HG02610 (cell line): ENCODE data around the gene AEBP2.
A peak's percentile ranks its signal among the peaks of the same experiment; 100 is the strongest.
"Not testable (repeated sequence)": the region's sequence is repeated elsewhere in the genome, so short reads cannot be mapped to it uniquely, and the experiment has no call there.

ENCODE experiments used
- ATAC-seq: cut with Tn5 transposase; IDR thresholded peaks from one replicate; pipeline ENCODE4 v1.9.1; 2021; ENCODE audit warnings: mild to moderate bottlenecking, moderate library complexity; ENCODE audit not compliant: unreplicated experiment

The AEBP2 gene

GRCh38 chr12:19453961-19454360, 14.7 kb downstream of the AEBP2 start:
- no peak for ATAC-seq

- ATAC-seq, result no peak
Measured at GRCh38 chr12:19454837-19455236, 15.5 kb downstream of the AEBP2 start.

- no peak for ATAC-seq
Measured at GRCh38 chr12:19456176-19456575, 16.9 kb downstream of the AEBP2 start.

- ATAC-seq, result no peak
Measured at GRCh38 chr12:19457561-19457960, 18.3 kb downstream of the AEBP2 start.

GRCh38 chr12:19458733-19459132, 19.4 kb downstream of the AEBP2 start:
- ATAC-seq, result no peak

GRCh38 chr12:19461999-19462398, 22.7 kb downstream of the AEBP2 start:
- no peak for ATAC-seq

GRCh38 chr12:19462406-19462805, 23.1 kb downstream of the AEBP2 start:
- ATAC-seq, result no peak

GRCh38 chr12:19464192-19464580, 24.9 kb downstream of the AEBP2 start:
- ATAC-seq, result no peak

GRCh38 chr12:19465711-19466110, 26.4 kb downstream of the AEBP2 start:
- no peak for ATAC-seq

GRCh38 chr12:19474147-19474546, 34.9 kb downstream of the AEBP2 start:
- ATAC-seq, result no peak

GRCh38 chr12:19475884-19476505, 36.7 kb downstream of the AEBP2 start:
- not testable (repeated sequence) for ATAC-seq

- ATAC-seq, result no peak
Measured at GRCh38 chr12:19477071-19477470, 37.8 kb downstream of the AEBP2 start.

GRCh38 chr12:19480459-19480858, 41.2 kb downstream of the AEBP2 start:
- no peak for ATAC-seq

GRCh38 chr12:19482036-19482435, 42.7 kb downstream of the AEBP2 start:
- ATAC-seq, result no peak

- peak; percentile 96 for ATAC-seq
Measured at GRCh38 chr12:19482551-19483109, 43.3 kb downstream of the AEBP2 start.

- ATAC-seq, result no peak
Measured at GRCh38 chr12:19483727-19484126, 44.4 kb downstream of the AEBP2 start.

GRCh38 chr12:19484738-19485137, 45.4 kb downstream of the AEBP2 start:
- ATAC-seq, result no peak

- ATAC-seq, result no peak
Measured at GRCh38 chr12:19485240-19485639, 45.9 kb downstream of the AEBP2 start.

GRCh38 chr12:19489168-19489567, 49.9 kb downstream of the AEBP2 start:
- no peak for ATAC-seq

- no peak for ATAC-seq
Measured at GRCh38 chr12:19490908-19491307, 51.6 kb downstream of the AEBP2 start.

- peak; percentile 16 for ATAC-seq
Measured at GRCh38 chr12:19491863-19492262, 52.6 kb downstream of the AEBP2 start.

GRCh38 chr12:19496219-19496878, 57.1 kb downstream of the AEBP2 start:
- no peak for ATAC-seq
